GM18511 (cell line): ENCODE results near the gene CHRDL2.

Experiments
- ATAC-seq: cut with Tn5 transposase; IDR thresholded peaks from one replicate; pipeline ENCODE4 v1.9.1; 2021; ENCODE audit warnings: mild to moderate bottlenecking, moderate library complexity; ENCODE audit not compliant: unreplicated experiment

CHRDL2 gene

DNA sequence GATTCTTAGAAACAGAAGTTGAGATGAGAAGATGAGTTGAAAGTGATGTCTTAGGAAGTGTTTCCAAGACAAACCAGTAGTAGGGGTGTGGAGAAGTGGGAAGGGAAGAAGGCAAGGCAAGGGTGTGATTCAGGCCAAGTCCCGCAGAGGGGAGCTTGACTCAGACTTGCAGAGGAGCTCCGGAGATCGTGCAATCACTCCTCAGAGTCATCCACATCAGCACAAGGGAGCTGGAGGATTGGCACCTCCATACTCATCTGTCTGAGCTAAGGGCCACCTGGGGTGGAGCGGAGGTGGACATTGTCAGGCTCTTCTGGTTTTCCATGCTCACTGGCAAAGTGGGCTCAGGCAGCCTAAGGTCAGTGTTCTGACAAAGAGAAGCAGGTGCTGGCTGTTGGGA lies 44.4 kb downstream of the CHRDL2 start:
- ATAC-seq: no peak

DNA sequence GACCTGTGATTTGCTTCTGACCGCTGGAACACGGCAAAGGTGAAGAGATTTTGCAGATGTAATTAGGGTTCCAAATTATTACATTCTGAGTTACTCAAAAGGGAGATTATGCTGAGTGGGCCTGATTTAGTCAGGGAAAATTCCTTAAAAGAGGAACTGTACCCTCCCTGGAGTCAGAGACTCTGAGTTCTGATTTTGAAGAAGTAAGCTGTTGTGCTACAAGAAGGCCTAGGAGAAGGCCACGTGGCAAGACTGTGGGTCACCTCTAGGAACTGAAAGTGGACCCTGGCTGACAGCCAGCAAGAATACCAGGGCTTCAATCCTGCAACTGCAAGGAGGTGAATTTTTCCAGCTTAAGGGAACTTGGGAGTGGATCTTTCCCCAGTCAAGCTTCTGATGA lies 45.3 kb downstream of the CHRDL2 start:
- no peak for ATAC-seq

DNA sequence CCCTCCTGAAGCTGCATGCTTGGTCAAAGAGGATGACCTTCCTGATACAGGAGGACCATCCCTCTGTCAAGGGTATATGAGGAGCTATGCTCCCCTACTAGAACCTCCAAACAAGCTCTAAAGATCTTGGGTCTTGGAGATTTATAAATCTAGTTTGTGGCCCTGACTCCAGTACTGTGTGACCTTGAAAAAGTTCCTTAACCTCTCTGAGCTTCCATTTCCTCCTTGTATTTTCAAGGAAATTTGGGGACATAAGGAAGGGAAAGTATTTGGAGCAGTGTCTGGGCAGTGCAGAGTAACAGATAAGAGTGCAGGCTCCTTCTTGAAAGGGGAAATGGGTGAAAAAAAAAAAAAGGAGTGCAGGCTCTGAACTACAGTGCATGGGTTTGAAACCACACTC lies 45.9 kb downstream of the CHRDL2 start:
- no peak for ATAC-seq

DNA sequence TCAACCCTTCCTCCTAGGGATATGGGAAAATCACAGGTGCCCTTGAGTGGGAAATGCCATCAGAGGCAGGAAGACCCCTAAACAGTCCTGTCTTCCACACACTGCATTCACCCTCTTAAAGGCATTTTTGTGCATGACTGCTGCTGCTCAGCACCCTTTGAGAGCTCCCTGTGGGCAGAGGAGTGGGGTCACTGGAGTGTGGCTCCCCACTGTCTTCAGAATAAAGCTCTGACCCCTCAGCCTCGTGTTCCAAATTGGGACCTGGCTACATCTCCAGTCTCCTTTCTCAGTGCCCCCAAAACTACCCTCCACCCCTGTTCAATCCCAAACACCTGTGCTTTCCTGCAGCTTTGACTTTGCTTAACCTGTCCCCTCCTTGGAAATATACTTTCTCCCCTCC lies 46.6 kb downstream of the CHRDL2 start:
- no peak for ATAC-seq

DNA sequence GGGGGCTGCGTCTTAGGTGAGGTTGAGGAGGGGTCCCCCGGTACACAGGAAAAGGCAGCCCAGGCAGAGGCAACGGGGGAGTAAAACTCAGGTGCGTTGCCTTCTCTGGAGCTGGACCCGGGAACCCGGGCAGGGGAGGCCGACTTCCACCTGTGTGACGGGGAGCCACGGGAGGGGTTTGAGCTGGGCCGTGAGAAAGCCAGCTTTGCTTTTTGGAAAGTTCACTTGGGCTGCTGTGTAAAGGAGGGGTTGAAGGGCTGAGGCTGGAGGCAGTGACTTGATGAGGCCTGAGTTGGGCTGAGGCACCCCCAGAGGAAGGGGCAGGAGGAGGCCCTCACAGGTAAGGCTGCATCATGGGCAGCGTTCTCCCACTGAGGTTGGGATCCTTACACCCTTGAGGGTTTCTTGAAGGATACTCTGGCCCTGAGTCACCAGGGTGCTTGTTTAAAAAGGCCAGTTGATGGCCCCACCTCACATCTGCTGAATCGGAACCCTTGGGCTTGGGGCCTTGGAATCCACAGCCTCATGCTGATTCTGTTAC lies 47.2 kb downstream of the CHRDL2 start:
- ATAC-seq: no peak

DNA sequence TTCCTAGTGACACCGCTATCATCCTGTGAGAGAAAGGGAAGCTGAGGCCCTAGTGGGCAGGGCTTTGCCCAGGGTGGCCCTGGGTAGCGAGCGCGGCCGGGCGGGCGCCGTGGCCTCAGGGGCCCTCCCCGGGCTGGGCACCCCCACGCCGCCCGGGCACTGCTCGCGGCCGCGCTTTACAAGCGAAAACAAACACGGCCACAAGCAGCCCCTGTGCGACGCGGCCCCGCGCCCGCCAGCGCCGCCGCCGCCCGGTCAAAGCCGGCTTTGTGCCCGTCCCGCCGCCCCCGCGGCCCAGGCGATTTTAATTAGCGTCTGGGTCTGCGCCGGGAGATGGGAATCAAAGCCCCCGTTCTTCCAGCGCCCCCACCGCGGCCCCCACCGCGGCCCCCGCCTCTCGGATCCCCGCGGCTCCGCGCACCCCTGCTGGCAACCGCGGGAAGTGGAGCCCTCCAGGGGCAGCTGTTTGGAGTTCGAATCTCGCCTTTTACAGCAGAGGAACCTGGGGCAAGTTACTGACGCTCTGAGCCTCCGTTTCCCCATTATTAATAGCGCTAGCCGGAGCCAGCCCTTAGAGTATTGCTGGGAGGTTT lies 47.9 kb downstream of the CHRDL2 start:
- no peak for ATAC-seq

DNA sequence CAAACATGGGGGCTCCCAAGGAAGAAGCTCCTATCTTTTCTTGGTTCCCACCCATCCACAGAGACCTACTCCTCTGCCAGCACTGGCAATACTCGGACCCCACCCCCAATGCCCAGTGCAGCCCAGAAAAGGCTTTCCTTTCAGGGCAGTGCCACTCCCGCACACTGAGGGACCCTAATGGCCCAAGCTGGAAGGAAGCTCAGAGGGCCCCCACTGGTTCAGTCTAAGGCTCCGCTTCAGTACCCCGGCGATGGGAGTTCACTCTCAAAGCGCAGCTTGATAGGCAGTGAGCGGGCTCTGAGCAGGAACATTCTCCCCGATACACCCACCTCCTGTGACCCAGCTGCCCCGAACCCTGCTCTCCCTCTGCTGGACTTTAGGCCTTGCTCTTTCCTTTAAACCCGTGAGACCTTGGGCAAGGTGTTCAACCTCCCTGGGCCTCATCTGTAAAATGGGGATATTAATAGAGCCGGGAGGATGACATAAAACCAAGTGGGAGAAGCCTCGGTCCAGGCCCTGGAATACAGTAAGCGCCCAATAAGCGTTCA lies 48.4 kb downstream of the CHRDL2 start:
- no peak for ATAC-seq

DNA sequence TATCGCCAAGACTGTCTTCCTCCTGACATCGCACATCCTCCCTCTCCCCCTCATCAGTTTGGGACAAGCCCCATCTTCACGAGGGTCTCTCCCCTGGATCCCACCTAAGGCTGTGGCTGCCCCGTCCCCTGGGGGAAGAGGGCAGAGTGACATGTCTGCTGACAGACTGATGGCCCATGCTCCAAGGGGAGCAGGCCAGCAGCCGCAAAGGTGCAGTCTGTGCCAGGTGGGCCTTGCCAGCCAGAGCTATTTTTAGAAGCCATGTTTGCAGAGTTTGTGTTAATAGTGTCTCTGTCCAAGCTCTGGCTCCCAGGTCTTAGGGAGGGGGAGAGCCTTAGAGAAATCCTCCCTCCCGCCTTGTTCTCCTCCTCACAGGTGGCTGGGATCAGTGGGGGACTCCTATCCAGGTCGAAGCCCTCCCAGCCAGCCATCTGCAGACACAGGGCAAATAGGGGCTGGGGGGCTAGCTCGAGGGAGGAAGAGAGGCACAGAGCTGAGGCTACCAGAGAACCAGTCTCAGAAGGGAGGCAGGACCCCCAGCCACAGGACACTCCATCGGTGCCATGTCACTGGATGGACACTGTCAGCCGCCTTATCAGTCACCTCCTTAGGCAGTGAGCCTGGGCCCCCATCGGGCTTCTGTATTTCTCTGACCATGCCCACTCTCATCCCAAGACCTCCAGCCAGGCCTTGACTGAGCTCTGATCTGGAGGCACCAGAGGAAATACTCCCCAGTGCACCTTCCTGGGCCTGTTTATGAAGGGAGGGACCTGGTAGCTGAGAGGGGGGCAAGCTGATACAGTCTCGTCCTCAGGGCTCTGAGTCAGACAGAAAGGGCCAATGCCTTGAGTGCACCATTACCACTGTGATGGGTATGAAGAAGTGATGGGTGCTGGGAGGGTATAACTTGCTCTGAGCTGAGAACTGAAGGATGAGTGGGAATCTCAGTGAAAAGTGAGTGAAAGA lies 49.3 kb downstream of the CHRDL2 start:
- no peak for ATAC-seq

DNA sequence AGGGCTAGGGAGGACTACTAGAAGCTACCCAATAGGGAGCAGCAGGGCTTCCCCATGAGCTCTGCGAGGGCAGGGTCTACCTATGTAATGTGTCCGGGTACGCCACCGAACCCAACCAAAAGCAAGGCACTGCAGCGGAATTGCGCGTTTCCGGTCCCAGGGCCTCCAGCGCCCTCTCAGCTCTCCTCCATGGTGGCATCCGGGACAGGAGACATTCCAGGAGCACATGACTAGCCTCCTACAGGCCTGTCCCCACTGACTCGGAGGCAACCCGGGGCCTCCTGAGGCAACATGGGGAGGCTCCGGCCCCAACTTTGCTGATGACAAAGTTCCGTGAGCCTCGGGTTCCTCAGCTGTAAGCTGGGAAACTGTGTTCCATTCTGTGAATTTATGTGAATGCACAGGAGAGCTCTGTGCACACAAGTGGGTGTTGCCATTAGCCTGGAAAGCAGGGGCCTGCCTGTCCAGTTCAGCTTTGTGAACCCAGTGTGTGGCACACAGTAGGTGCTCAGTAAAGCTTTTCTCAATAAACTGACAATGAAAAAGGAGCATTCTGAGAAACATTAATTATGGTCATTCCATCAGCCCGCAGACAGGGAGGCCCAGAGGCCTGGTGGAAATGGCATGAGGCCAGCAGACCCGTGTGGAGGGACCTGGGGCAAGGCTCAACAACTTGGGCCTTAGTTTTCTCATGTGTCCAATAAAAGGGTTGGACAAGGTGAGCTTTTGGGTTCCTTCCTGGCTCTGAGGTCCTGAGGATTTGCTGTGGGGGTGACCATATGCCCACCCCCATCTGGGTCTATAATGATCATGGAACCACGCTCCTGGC lies 50.3 kb downstream of the CHRDL2 start:
- ATAC-seq: no peak

DNA sequence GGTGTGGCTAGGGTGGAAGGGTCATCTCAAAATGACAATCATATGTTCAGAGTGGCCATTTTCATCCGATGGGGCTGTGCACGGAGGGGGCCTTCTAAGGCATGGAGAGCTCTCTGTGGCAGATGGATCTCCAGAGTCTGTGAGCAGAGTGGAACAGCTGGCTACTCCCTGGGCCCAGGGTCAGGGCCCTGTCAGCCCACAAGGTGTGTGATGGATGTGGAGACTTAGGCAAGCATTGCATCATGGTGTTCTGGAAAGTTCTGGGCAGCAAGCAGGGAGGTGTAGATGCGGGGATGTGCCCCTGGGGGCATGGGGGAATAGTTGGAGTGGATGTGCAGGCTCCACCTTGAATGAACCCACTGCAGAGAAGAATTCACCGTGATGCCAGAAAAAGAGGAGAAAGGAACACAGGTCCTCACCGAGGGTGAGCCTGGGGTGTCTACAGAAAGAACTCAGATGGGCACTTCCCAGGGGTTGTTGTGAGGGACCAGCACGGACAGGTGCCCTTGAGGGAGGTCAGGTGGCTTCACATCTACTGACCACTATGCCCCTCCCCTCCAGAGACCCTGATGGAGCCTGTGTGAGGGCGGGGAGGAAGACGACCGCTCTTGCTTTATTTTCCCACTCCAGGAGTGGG lies 51.1 kb downstream of the CHRDL2 start:
- ATAC-seq: no peak

DNA sequence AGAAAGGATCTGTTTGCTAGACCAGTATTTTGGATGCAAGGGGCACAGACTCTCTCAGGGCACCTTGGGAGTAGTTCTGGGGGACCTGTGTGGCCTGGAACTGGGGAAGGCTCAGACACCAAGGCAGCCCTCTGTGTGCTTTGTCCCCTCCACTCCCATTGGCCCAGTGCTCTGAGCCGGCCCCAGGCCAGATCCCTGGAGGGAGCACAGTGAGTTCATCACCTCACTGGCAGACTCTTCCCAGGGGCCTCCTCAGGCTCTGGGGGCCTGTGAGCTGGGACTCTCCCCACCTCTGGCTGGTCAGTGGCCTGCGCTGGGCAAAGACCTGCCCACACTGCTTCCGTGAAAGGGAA lies 51.7 kb downstream of the CHRDL2 start:
- ATAC-seq: no peak

DNA sequence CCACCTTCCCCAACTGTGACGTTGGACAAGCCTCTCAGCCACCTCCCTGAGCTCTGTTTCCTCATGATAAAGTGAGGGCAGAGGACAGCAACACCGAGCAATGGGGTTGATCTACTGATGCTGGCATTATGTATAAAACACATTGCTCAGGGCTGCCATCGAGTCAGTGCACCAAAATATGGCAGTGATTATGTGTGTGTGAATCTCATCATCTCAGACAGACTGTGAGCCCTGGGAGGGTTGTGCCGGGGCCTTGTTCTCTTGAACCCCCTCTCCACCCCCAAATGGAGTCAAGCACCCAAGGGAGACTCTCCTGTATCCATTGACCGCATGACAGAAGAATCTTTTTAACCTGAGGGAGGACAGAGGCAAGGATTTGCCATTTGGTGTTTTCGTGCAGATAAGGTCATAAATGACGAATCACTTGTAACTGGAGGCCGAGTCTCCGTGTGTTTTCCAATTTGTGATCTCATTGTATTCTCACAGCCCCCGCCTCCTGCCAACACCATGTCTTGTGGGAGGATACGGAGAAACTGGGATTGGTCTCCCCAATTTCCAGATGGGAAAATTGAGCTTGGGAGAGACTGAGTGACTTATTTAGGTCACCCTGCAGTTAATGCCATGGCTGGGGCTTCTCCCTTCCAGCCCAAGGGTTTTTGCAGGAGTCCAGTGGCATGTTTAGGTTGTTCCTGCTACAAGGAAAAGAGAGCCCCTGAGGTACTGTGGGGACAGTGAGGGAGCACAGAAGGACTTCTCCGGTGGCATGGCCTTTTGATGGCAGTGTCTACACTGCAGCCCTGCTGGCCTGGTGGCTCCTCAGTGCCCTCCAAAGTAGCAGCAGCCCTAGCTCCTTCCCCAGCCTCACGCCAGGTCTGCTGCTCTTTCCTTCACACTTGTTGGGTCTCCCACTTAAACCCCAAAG lies 52.4 kb downstream of the CHRDL2 start:
- ATAC-seq: no peak

DNA sequence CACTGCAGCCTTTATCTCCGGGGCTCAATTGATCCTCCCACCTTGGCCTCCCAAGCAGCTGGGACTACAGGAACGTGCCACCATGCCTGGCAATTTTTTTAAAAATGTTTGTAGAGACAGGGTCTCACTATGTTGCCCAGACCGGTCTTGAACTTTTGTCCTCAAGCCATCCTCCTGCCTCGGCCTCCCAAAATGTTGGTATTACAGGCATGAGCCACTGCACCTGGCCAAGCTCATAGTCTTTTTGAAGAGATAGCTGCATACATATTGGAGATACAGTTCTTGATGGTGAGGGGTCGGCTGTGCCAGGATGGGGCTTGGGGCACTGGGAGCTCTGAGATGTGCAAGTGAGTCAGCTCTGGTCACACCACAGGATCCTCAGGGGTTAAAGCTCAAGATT lies 53.2 kb downstream of the CHRDL2 start:
- no peak for ATAC-seq

DNA sequence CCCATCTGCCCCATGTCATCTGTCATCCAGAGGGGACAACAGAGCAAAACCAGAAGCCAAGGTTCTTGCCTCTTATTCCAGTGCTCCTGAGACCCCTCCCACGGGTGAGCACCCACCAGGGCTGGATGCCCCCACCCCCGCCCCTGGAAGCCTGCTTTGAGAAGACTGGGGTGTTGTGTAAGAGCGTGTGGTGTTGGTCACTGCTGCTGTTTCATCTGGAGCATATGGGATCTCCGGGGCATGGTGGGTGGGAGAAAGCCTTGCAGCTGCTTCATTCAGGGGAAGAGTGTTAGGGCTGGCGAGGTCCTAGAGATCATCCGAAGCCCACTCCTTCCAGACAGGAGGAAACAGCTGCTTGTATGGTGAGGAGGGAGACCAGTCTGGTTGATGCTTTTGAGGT lies 54.1 kb downstream of the CHRDL2 start:
- ATAC-seq: no peak

DNA sequence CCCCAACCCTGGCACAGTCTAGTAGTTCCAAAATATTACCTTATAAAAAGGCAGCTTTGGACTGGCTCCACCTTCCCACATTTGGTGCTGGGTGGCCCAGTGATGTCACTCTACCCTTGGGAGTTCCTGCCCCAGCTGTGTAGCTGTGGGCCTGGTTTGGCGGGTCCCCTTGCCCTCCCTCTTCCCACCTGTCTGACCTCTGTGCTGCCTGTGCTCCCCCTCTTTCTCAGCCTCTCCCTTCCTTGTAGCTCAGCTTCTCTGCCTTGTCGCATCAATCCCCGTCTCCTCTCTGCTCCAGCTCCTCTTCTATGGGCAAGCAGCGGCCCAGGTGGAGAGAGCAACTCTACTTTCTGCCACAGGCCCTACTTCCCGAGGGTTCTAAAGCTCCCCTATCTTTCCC lies 54.6 kb downstream of the CHRDL2 start:
- no peak for ATAC-seq

DNA sequence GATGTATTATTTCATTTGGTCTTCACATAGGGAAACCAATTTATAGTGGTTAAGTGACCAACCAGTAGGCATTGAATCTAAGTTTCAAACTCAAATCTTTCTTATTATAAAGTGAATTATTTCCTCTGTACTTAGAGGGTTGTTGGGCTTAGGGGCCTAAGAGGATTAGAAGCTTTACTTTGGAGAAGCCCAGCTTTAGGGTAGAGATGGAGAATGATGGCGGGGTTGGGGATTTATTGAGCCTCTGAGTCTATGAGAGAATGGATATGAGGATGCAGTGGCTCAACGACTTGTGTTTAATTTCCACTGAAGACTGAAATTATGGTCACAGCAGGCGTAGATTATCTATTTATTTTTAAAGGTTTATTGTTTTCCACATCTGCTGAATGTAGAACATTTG lies 55.5 kb downstream of the CHRDL2 start:
- no peak for ATAC-seq

DNA sequence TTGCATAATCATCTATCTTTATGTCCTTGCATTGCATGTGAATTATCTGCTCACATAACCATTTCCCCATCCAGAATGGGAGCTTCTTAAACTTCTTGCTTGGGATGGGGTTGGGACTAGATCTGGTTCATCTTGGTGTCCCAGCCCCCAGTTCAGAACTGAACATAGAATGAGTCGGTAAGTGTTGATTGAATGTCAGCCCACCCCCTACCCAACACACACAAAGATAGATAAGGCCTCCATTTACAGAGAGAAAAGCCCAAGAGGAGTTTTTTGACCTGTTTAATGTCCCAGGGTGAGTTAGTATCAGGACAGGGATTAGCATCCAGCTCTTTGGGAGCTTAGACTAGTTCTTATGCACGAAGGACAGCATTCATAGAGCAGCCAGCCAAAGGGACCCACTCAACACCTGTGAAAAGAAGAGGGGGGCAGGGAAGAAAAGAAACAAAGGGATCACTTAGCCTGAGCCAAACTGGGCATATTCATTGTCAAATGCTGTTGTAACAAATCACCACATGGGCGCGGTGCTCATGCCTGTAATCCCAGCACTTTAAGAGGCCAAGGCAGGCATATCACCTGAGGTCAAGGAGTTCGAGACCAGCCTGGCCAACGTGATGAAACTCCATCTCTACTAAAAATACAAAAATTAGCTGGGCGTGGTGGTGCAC lies 57.4 kb downstream of the CHRDL2 start:
- no peak for ATAC-seq

DNA sequence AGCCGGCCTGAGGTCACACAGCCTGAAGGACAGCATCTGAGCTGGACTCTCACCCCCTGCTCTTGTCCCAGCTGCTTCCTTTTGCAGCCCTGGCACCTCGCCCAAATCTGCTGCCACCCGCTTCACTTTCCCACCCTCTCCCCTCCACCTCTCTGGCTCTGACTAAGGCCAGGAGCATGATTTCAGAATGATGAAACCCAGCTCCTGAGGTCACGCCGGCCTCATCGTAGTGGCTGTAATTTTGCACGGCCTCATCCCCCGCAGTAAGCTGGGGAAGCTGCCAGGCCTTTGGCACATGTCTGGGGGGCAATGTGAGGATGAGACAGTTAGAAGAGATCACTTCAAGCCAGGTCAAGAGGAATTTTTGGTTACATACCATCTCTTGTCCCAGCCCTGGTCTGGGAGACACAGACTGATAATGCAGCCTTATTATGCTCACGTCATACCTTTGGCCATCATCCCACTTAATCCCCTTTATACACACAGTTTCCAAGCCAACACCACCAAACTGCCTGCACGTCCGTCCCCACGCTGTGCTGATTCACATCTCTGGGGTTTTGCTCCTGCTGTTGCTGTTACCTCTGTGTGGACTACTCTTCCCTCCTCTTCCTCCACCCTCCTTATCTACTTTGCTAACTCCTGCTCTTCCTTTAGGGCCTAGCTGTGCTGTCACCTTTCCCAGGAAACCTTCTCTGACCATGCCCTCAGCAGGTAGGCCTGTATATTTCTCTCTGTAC lies 58.1 kb downstream of the CHRDL2 start:
- ATAC-seq: no peak
